ENCODE measurements around the gene CPNE4. TPM values are rescaled to one million over a fixed set of nuclear protein-coding genes. Genes with fewer than 3 reads are reported as not detected.

Gene CPNE4
- total and polyA plus RNA-seq, 2 donors (not counting 3 experiments of a cell fraction or from before 2014, with no cell fraction given) = not detected

DNA sequence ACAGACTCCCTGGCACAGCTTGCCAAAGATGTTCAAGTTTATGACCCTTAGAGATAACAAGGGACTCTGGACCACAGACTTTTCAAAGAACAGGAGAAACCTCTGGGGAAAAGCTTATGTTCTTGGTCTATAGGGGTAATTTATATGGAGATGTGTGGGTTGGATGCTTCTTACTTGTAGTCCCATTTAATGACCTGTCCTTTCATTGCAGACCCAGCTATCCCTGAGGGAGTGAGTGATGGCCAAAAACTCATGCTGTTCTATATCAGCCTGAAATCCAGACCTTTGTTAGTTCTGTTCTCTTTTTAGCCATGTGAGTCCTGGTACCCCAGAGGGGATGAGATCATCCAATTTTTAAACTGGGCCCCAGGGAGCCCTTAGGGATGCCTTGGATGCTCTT is 488.4 kb downstream of the CPNE4 start:
- Histone ChIP-seq H3K9me3 (replicated peaks; ENCODE audit: control insufficient read depth, insufficient read depth, low read length) (no peaks in the 10 kb centered on the region), H3K9ac (replicated peaks; ENCODE audit: extremely low read depth, insufficient read depth, low read length) (no peak overlapping the region), H3K4me2 (ENCODE audit: insufficient read depth, low read length) (no peak overlapping the region), H3K36me3 (ENCODE audit: control insufficient read depth in 2 of 2, extremely low read depth in 1 of 2, insufficient read depth in 2 of 2, low read length in 2 of 2) (no peaks in the 10 kb centered on the region), H3K27me3 (ENCODE audit: control insufficient read depth in 2 of 2, insufficient read depth in 2 of 2, low read length in 2 of 2) (peaks cover 2 to 6% of the 10 kb centered on the region in 2 experiments), H4K20me1 (replicated peaks; ENCODE audit: control insufficient read depth, extremely low read depth, insufficient read depth, low read length) (no peaks in the 10 kb centered on the region), H3K79me2 (ENCODE audit: control insufficient read depth, insufficient read depth, low read length) (no peaks in the 10 kb centered on the region), H3K9me1 (replicated peaks; ENCODE audit: control insufficient read depth, extremely low read depth, insufficient read depth, low read length) (no peaks in the 10 kb centered on the region), H3K4me3 (replicated peaks in 1 of 3; ENCODE audit: insufficient read depth in 1 of 3, low read depth in 1 of 3, low read length in 3 of 3) (no peak overlapping the region), H3K27ac (ENCODE audit: insufficient read depth, low read depth, low read length) (no peak overlapping the region), H3K4me1 (ENCODE audit: control insufficient read depth, extremely low read depth, insufficient read depth, low read length) (peaks cover 5% of the 10 kb centered on the region), H2AFZ (ENCODE audit: low read depth, low read length) (no peak overlapping the region)
- no TSS peak for BruUV-seq (replicated peaks)
- intact Hi-C loops (cut with micrococcal nuclease) = loop anchor here (5.0 kb wide), 1 partner anchor 481 kb away; no protein-coding TSS in a partner anchor
- POLR2A ChIA-PET = no interaction called here
- CTCF ChIA-PET = no interaction called here
- FAIRE-seq (no peak), DNase-seq (ENCODE audit: low read depth, low spot score) (no peak)
- dilution Hi-C loops (cut with MboI; ENCODE audit: extremely low pct_ligation_motif_present, low sequenced_read_pairs) = no loop called here
- TF ChIP-seq, protein P1, sequence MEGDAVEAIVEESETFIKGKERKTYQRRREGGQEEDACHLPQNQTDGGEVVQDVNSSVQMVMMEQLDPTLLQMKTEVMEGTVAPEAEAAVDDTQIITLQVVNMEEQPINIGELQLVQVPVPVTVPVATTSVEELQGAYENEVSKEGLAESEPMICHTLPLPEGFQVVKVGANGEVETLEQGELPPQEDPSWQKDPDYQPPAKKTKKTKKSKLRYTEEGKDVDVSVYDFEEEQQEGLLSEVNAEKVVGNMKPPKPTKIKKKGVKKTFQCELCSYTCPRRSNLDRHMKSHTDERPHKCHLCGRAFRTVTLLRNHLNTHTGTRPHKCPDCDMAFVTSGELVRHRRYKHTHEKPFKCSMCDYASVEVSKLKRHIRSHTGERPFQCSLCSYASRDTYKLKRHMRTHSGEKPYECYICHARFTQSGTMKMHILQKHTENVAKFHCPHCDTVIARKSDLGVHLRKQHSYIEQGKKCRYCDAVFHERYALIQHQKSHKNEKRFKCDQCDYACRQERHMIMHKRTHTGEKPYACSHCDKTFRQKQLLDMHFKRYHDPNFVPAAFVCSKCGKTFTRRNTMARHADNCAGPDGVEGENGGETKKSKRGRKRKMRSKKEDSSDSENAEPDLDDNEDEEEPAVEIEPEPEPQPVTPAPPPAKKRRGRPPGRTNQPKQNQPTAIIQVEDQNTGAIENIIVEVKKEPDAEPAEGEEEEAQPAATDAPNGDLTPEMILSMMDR (IDR thresholded peaks at IDR 0.05; ENCODE audit: extremely low read depth in 1 of 2, insufficient read depth in 1 of 2, low read depth in 1 of 2, low read length in 2 of 2) = no peak
- no peak for TF ChIP-seq MYC (IDR thresholded peaks at IDR 0.05; ENCODE audit: low read depth, low read length)
- TF ChIP-seq JUN (IDR thresholded peaks at IDR 0.05; ENCODE audit: borderline replicate concordance, insufficient read depth, insufficient read length, low read depth) = no peak
- TF ChIP-seq GATA2 (IDR thresholded peaks at IDR 0.05; ENCODE audit: insufficient read depth, insufficient read length, low read depth, low read length) = no peak
- TF ChIP-seq EZH2 (IDR thresholded peaks at IDR 0.05; ENCODE audit: borderline replicate concordance, low read depth, low read length, severe bottlenecking) = no peak
- TF ChIP-seq, protein P2, sequence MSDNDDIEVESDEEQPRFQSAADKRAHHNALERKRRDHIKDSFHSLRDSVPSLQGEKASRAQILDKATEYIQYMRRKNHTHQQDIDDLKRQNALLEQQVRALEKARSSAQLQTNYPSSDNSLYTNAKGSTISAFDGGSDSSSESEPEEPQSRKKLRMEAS (IDR thresholded peaks at IDR 0.05; ENCODE audit: insufficient read depth, insufficient read length) = no peak
- no peak for TF ChIP-seq FOS (IDR thresholded peaks at IDR 0.05; ENCODE audit: borderline replicate concordance, insufficient read depth, low read length)
- TF ChIP-seq POLR2A (IDR thresholded peaks at IDR 0.05; ENCODE audit: low read depth, low read length) = no peak
- no peak for TF ChIP-seq POLR2AphosphoS5 (IDR thresholded peaks at IDR 0.05; ENCODE audit: insufficient read depth, low read depth, low read length)

Data from endothelial cell of umbilical vein (primary cell).